ENCODE measurements around the gene KPNB1. TPM values are rescaled to one million over a fixed set of nuclear protein-coding genes. Genes with fewer than 3 reads are reported as not detected.

The KPNB1 gene
- total RNA-seq: 282 and 311 TPM in 2 replicates

DNA sequence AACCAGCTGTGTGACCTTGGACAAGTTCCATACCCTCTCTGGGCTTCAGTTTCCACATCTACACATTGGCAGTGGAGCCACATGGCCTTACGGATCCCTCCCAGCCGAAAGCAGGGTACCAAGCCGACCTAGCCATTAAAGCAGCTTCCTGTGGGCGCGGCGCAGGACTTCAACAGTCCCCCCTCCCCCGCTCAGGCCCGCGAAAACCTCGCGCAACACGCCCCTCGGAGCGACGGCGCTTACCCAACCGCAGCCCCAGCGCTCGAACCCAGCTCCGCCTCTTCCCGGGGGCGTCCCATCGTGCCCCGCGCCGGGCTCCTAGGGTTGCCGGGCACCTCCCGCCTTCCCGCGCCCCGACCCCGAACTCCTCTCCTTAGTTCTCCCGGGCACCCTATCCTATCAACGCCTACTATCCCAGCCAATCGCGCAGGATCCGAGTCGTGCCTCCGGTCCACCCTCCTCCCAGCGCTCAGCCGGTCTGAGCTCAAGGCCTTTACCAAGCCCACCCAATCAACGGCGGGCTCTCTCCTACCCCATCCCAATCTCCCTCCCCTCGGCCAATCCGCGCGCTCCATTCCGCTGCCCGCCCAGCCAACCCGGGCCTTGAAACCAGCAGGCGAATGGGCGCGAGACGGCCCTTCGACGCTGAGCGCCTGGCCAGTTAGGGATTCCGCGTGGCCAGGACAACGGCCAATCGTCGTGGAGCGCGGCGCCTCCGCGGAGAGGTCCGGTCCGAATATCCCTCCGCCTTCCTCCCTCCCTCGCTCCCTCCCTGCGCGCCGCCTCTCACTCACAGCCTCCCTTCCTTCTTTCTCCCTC lies at the start of gene KPNB1:
Gene KPNB1 (plus strand): TSS at position 767 of the 819 bp plus-strand sequence. CDS start 326 bp downstream, outside the sequence.

GRCh38 chr17:47693731-47694580 lies 44.2 kb downstream of the KPNB1 start, which contains the start of gene TBKBP1:
TSS of gene TBKBP1 (plus strand) at chr17:47694161. CDS start at chr17:47696113, 1,952 bp downstream.

GRCh38 chr17:47733047-47733673 lies 83.4 kb downstream of the KPNB1 start, which contains the start of gene TBX21:
TSS of gene TBX21 (plus strand) at chr17:47733236. CDS start at chr17:47733455, 219 bp downstream.

Small RNA genes lying within 50 kb of the gene (small RNA-seq; reads per million reads assigned to genes)
- not detected for gene AC015674.1

Other genes with a start within 250 kb of the KPNB1 start
- gene NPEPPS, start 118.8 kb upstream of the KPNB1 start, total RNA-seq: 111 and 117 TPM in 2 replicates
- 11.1 and 12.5 TPM in 2 replicates for gene TBKBP1, start 44.2 kb downstream of the KPNB1 start, total RNA-seq
- not detected in 2 replicates for gene TBX21, start 83.3 kb downstream of the KPNB1 start, total RNA-seq
- 6.8 and 9.5 TPM in 2 replicates for gene OSBPL7, start 171.9 kb downstream of the KPNB1 start, total RNA-seq
- 31.5 and 33.6 TPM in 2 replicates for gene MRPL10, start 181.6 kb downstream of the KPNB1 start, total RNA-seq
- 0.11 and 0.13 TPM in 2 replicates for gene LRRC46, start 181.8 kb downstream of the KPNB1 start, total RNA-seq
- gene SCRN2, start 191.4 kb downstream of the KPNB1 start, total RNA-seq: 29.4 and 36.5 TPM in 2 replicates
- gene SP6, start 201.2 kb downstream of the KPNB1 start, total RNA-seq: 0.22 and 0.26 TPM in 2 replicates
- 2.2 and 2.6 TPM in 2 replicates for gene SP2, start 246.3 kb downstream of the KPNB1 start, total RNA-seq

Measured in articular chondrocyte of knee joint (primary cell).